A673 (cell line): ENCODE data around the gene PCTP. TPM values are rescaled to one million over a fixed set of nuclear protein-coding genes. Genes with fewer than 3 reads are reported as not detected.

Experiments used
- Bru-seq: library from RNA; stranded (reverse); fragments of 400-500 nt; gene quantifications from one replicate; lab custom pipeline; 2021; lab: Mats Ljungman, UMichigan
- BruChase-seq, 2 experiments: library from RNA; stranded (reverse); fragments of 400-500 nt; gene quantifications; one replicate each; lab custom pipeline; 2021; lab: Mats Ljungman, UMichigan
- BruUV-seq: library from RNA; stranded (reverse); fragments of 400-500 nt; replicated peaks from 2 replicates; lab custom pipeline; 2021; lab: Mats Ljungman, UMichigan
- CTCF ChIA-PET: fragments of 300-600 bp; sonication (Branson Sonifier 250); formaldehyde crosslinking; loops from one replicate; lab custom pipeline; 2022; ENCODE audit warnings: antibody characterized with exemption; lab: Charles Lee
- POLR2A ChIA-PET: fragments of 300-600 bp; sonication (Branson Sonifier 250); formaldehyde crosslinking; loops from one replicate; lab custom pipeline; 2022; ENCODE audit warnings: antibody characterized with exemption; ENCODE audit not compliant: low non-redundant PET; lab: Charles Lee
- DNase-seq: peaks from one replicate; pipeline ENCODE4 v3.0.0-alpha.2; 2015; ENCODE audit warnings: low spot score
- H3K27ac ChIP-seq: fragments of 200-600 bp; sonication (generic); 2 replicates; pipeline ENCODE4 v1.5.1; 2016; ENCODE audit warnings: mixed run types, low read depth, mild to moderate bottlenecking, mixed read lengths, antibody characterized with exemption, low read length; ENCODE audit not compliant: poor library complexity, severe bottlenecking
- H3K27me3 ChIP-seq: fragments of 200-600 bp; sonication (generic); replicated peaks from 2 replicates; pipeline ENCODE4 v1.6.1; 2017; ENCODE audit warnings: mixed run types, low read depth, mild to moderate bottlenecking, mixed read lengths, antibody characterized with exemption, low read length; ENCODE audit not compliant: insufficient read depth, poor library complexity
- H3K36me3 ChIP-seq: fragments of 200-600 bp; sonication (generic); 2 replicates; pipeline ENCODE4 v1.6.1; 2016; ENCODE audit warnings: mixed run types, mild to moderate bottlenecking, mixed read lengths, antibody characterized with exemption, low read length; ENCODE audit not compliant: insufficient read depth, poor library complexity, severe bottlenecking
- H3K4me1 ChIP-seq: fragments of 200-600 bp; sonication (generic); 2 replicates; pipeline ENCODE4 v1.6.1; 2017; ENCODE audit warnings: mixed run types, mild to moderate bottlenecking, mixed read lengths, antibody characterized with exemption, low read length; ENCODE audit not compliant: insufficient read depth, poor library complexity, severe bottlenecking
- H3K4me3 ChIP-seq: fragments of 200-600 bp; sonication (generic); 2 replicates; pipeline ENCODE4 v1.5.1; 2016; ENCODE audit warnings: low read depth, mixed run types, mild to moderate bottlenecking, mixed read lengths, low read length; ENCODE audit not compliant: poor library complexity, severe bottlenecking
- H3K9me3 ChIP-seq: fragments of 200-600 bp; sonication (generic); 2 replicates; pipeline ENCODE4 v1.6.1; 2016; ENCODE audit warnings: mixed run types, low read depth, mild to moderate bottlenecking, mixed read lengths, antibody characterized with exemption, low read length; ENCODE audit not compliant: poor library complexity, severe bottlenecking
- CTCF ChIP-seq: fragments of 300-800, 200-600 bp; sonication (generic); conservative IDR thresholded peaks from 2 replicates; pipeline ENCODE4 v1.5.1; 2017; ENCODE audit warnings: low read depth, mild to moderate bottlenecking, antibody characterized with exemption, low read length, moderate library complexity, mixed read lengths
- EZH2 ChIP-seq: fragments of 200-600 bp; sonication (generic); IDR thresholded peaks from 2 replicates; pipeline ENCODE4 v1.6.1; 2017; ENCODE audit warnings: borderline replicate concordance, low read depth, mild to moderate bottlenecking, mixed read lengths, antibody characterized with exemption, low read length; ENCODE audit not compliant: poor library complexity, severe bottlenecking
- intact Hi-C: fragments of 100-400 bp; cut with micrococcal nuclease; formaldehyde crosslinking; loops from one replicate; pipeline ENCODE4 v1.10.0; 2022; ENCODE audit not compliant: unreplicated experiment
- long read RNA-seq: library from polyadenylated mRNA; stranded (forward); transcript quantifications from one replicate; pipeline ENCODE4 v2.0.0, GENCODE V29; 2022
- total RNA-seq: library from RNA; stranded (reverse); gene quantifications from 2 replicates; pipeline ENCODE4 v1.2.3, GENCODE V29; 2021

Gene PCTP
- 6.4 and 9.8 TPM in 2 replicates for total RNA-seq
- Bru-seq, nascent RNA, result percentile 47 among the genes with signal in this experiment
- BruChase-seq, experiment 1, labeled RNA remaining after a 2-hour chase, result percentile 42 among the genes with signal in this experiment
- percentile 33 among the genes with signal in this experiment for BruChase-seq, experiment 2, labeled RNA remaining after a 6-hour chase
- long read RNA-seq, partial matches to known transcripts, result 1 of 7 reads
- long read RNA-seq, other reads (novel, unspliced or antisense), result 0 of 7 reads

DNA sequence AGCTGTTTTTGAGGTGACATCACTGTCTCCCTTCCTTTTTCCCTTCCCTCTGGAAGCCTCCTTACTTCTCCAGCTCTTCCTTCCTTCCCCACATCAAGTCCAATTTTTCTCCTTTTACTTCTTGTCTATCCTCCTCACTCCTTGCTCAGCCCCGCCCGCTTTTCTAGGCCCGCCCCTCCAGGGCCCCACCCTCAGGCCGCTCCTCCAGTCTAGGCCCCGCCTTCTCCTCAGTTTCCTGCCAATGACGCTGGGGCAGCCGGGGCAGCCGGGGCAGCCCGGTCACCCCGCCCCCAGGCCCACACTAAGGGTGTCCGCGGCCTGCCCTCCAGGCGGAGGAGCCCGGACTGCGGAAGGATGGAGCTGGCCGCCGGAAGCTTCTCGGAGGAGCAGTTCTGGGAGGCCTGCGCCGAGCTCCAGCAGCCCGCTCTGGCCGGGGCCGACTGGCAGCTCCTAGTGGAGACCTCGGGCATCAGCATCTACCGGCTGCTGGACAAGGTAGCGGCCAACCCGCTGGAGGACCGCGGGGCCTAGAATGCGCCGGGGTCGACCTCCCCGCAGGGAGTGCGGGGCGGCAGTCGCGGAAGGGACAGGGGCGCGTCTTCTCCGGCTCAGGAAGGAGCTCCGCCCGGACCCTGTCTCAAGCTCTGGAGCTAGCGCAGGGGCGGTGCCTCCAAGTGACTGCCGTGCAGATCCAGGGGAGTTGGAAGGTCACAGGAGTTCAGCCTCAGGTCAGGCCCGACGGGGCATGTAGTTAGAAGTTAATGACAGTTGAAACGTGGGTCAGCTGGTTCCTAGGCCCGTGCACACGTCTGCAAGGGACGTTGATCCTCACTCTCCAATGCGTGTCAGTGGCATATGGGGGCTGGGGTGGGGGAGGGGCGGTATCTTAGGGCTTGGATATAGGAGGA is at the start of gene PCTP:
Gene PCTP, plus strand, starts transcription at position 302 of the 908 bp plus-strand sequence. Its CDS starts 53 bp downstream, at position 355.
- ChIA-PET CTCF (interaction anchor here (0.7 to 1.2 kb wide), 2 partner anchors 15 to 198 kb away, joined by 3 to 6 read pairs; no protein-coding TSS in a partner anchor), POLR2A (no interaction called here)
- H3K36me3 ChIP-seq, result no peaks in the 10 kb centered on the region
- peak within 1 kb of the TSS; percentile 58 for H3K27ac ChIP-seq
- intact Hi-C loops, result no loop called here
- H3K4me3 ChIP-seq, result peak within 1 kb of the TSS; percentile 83
- no peaks in the 10 kb centered on the region for H3K4me1 ChIP-seq
- H3K27me3 ChIP-seq, result no peaks in the 10 kb centered on the region
- BruUV-seq, result no TSS peak
- DNase-seq, result peak; percentile 89
- TF ChIP-seq CTCF (peak; percentile 41), EZH2 (no peak)
- H3K9me3 ChIP-seq, result no peaks in the 10 kb centered on the region

- ChIA-PET POLR2A (no interaction called here), CTCF (no interaction called here)
- Histone ChIP-seq H3K4me3 (no peak overlapping the region), H3K9me3 (peaks cover 3% of the 10 kb centered on the region), H3K36me3 (no peaks in the 10 kb centered on the region), H3K4me1 (peaks cover 17% of the 10 kb centered on the region), H3K27me3 (no peaks in the 10 kb centered on the region), H3K27ac (no peak overlapping the region)
- DNase-seq, result no peak
- intact Hi-C loops, result no loop called here
- no peak for TF ChIP-seq CTCF
- no peak for TF ChIP-seq EZH2
- no TSS peak for BruUV-seq
Observed at GRCh38 chr17:55702150-55702549, 48.7 kb upstream of the PCTP start.

GRCh38 chr17:55704401-55704800 is 46.5 kb upstream of the PCTP start:
- intact Hi-C loops, result no loop called here
- TF ChIP-seq CTCF (no peak), EZH2 (no peak)
- H3K36me3 ChIP-seq, result no peaks in the 10 kb centered on the region
- no peaks in the 10 kb centered on the region for H3K27me3 ChIP-seq
- no peak overlapping the region for H3K4me3 ChIP-seq
- H3K4me1 ChIP-seq, result peaks cover 24% of the 10 kb centered on the region
- H3K9me3 ChIP-seq, result peaks cover 3% of the 10 kb centered on the region
- no peak for DNase-seq
- BruUV-seq, result no TSS peak
- CTCF ChIA-PET, result interaction anchor here (0.6 to 0.8 kb wide), 2 partner anchors 11 to 176 kb away, joined by 3 read pairs; no protein-coding TSS in a partner anchor
- POLR2A ChIA-PET, result no interaction called here
- H3K27ac ChIP-seq, result no peak overlapping the region
